Coronary artery (tissue), 2 donors: Measurements from ENCODE around the gene CIC.
A peak's percentile ranks its signal among the peaks of the same experiment; 100 is the strongest.

Experiments used
- DNase-seq: peaks from one replicate; pipeline ENCODE4 v3.0.0-alpha.2; 2017; ENCODE audit warnings: low spot score
- H3K27ac ChIP-seq, 2 donors: fragments of 200-600 bp; sonication (generic); one replicate each; pipeline ENCODE4 v1.5.1; 2016 to 2019
- H3K4me3 ChIP-seq: fragments of 200-600 bp; sonication (generic); 2 replicates; pipeline ENCODE4 v1.5.1; 2016; ENCODE audit warnings: mild to moderate bottlenecking, moderate library complexity
- TF ChIP-seq, protein P1 (sequence below): fragments of 200-600 bp; sonication (generic); IDR thresholded peaks from one replicate; pipeline ENCODE4 v1.5.1; 2019; ENCODE audit warnings: antibody characterized with exemption

The CIC gene

DNA sequence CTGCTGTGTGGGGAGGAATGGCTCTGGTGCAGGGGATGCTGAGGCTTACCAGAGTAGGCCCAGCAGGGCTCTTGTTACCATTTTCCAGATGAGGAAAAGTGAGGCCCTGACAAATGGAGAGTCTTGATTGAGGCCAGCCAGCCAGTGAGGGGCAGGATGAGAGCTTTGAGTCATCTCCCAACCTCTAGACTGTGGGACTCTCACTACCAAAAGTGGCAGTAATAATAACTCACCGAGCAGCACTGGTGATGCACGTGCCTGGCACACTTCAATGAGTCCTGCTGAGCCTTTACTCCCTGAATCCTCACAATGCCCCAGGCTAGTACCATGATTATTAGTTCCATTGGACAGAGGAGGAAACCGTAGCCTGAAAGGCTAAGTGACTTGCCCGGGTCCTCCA, 7.8 kb downstream of the CIC start:
- H3K4me3 ChIP-seq, result no peak overlapping the region
- no peak for DNase-seq
- peak overlapping the region; percentile 98 to 100 for H3K27ac ChIP-seq
- TF ChIP-seq, protein P1, sequence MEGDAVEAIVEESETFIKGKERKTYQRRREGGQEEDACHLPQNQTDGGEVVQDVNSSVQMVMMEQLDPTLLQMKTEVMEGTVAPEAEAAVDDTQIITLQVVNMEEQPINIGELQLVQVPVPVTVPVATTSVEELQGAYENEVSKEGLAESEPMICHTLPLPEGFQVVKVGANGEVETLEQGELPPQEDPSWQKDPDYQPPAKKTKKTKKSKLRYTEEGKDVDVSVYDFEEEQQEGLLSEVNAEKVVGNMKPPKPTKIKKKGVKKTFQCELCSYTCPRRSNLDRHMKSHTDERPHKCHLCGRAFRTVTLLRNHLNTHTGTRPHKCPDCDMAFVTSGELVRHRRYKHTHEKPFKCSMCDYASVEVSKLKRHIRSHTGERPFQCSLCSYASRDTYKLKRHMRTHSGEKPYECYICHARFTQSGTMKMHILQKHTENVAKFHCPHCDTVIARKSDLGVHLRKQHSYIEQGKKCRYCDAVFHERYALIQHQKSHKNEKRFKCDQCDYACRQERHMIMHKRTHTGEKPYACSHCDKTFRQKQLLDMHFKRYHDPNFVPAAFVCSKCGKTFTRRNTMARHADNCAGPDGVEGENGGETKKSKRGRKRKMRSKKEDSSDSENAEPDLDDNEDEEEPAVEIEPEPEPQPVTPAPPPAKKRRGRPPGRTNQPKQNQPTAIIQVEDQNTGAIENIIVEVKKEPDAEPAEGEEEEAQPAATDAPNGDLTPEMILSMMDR, result no peak

DNA sequence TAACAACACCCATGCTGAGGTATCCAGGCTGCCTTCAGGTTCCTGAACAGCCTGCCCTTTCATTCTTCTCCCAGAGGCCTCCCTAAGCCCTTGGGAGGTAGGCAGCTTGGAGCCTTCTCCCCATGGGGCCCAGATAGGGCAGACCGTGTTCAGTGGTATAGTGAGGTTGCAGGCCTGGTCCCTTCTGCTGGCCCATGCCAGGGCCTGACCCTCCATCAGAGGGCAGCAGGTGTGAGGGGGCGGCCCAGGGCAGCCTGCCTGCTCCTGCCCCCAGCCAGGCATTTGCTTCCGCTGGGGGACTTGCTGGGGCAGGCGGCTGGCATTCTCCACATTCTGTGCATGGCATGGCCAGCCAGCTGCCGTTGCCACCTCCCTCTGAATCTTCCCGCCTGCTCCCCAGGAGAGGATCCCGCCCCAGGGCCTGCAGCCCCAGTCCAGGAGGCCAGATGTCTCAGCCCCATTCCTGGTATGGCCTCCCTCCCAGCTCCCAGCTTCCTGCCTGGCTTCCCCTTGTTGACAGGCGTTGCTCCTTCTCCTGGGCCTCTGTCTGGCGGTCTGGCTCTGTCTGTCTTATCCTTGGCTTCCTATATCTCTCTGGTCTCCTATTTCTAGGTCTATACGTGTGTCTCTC, 8.9 kb downstream of the CIC start:
- Histone ChIP-seq H3K27ac (peak overlapping the region; percentile 98 to 100), H3K4me3 (peak overlapping the region; percentile 11)
- peak; percentile 70 for DNase-seq
- TF ChIP-seq, protein P1, result no peak

GRCh38 chr19:42278452-42279154, 9.6 kb downstream of the CIC start:
- Histone ChIP-seq H3K4me3 (peak overlapping the region; percentile 97), H3K27ac (peak overlapping the region; percentile 98 to 100)
- TF ChIP-seq, protein P1, result no peak
- peak; percentile 75 for DNase-seq

GRCh38 chr19:42279155-42279901, 10.3 kb downstream of the CIC start:
- peak; percentile 73 for DNase-seq

DNA sequence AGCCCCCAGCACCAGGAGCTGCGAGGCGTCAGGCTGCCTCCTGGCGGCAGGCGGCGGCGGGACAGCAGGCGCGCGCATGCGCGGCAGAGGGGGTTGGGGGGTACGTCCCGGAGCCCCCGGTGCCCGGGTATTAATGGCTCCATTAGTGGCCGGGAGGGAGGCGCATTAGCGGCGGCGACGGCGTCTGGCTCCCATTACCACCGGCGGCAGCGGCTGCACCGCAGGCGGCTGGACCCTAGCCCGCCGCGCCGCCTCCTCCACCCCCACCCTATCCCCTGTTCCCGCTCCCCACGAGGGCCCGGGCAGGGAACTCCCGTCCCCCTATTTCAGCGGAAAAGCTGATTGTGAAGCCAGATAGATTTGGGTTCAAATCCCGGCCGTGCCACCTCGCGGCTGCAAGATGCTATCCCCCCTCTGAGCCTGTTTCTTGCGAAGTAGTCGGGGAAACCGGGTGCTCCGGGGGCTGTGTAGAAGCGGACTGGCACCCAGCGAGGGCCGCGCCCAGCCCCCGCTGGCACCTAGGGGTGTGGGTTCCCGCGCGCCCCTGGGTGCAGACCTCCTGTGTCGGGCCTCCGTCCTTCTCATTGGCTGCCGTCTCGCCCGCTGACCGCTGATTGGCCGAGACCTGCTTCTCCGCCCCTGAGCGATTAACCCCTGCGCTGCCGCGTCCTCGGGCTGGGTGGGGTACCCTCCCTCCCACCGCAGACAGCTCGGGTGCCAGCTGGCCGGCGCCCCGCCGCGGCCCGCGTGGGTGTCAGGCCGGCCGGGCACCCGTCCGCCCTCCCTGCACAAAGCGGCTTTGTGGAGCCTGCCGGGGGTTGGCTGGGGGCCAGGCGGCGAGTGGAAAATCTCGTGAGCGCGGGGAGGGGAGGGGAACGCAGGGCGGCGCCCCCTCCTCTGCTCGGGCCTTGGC, 11.1 kb downstream of the CIC start:
- DNase-seq, result peak; percentile 94
- TF ChIP-seq, protein P1, result peak; percentile 92
- Histone ChIP-seq H3K4me3 (peak overlapping the region; percentile 97), H3K27ac (peak overlapping the region; percentile 98 to 100)

More at GRCh38 chr19:42279155-42279901, 10.3 kb downstream of the CIC start:
- H3K27ac ChIP-seq, result peak overlapping the region; percentile 98 to 100
- TF ChIP-seq, protein P1, result no peak
- peak overlapping the region; percentile 97 for H3K4me3 ChIP-seq

- Histone ChIP-seq H3K27ac (peak overlapping the region; percentile 98 to 100), H3K4me3 (peak overlapping the region; percentile 97)
- peak; percentile 91 for DNase-seq
- TF ChIP-seq, protein P1, result no peak
Measured at GRCh38 chr19:42280815-42281145, 11.7 kb downstream of the CIC start.
